Stimulated activated CD8-positive, alpha-beta memory T cell treated with anti-CD3 and anti-CD28 coated beads, Interleukin-7, amount 100 ng/mL, for 4 hours (primary cell): ENCODE data around the gene AZU1.
A peak's percentile ranks its signal among the peaks of the same experiment; 100 is the strongest.

Source experiments
- DNase-seq, 2 donors: peaks; one replicate each; pipeline ENCODE4 v3.0.0-alpha.2; 2020; ENCODE audit warnings: low read depth in 2 of 2

The AZU1 gene

GRCh38 chr19:854549-854948 lies 26.9 kb downstream of the AZU1 start:
- DNase-seq, result no peak

GRCh38 chr19:855142-855541 lies 27.5 kb downstream of the AZU1 start:
- DNase-seq, result no peak

- DNase-seq, result no peak
Observed at GRCh38 chr19:855566-856120, 28.0 kb downstream of the AZU1 start.

- DNase-seq, result no peak
Observed at GRCh38 chr19:858284-858683, 30.6 kb downstream of the AZU1 start.

- DNase-seq, result no peak
Observed at GRCh38 chr19:858868-859843, 31.5 kb downstream of the AZU1 start, which contains the start of gene CFD. TSS of gene CFD (plus strand) at chr19:859664. CDS start at chr19:859690, 26 bp downstream.

- DNase-seq, result no peak
Observed at GRCh38 chr19:861141-861755, 33.6 kb downstream of the AZU1 start.

GRCh38 chr19:861756-862580 lies 34.3 kb downstream of the AZU1 start:
- DNase-seq, result peak; percentile 37 to 51

GRCh38 chr19:862581-863314 lies 35.1 kb downstream of the AZU1 start:
- peak; percentile 61 to 64 for DNase-seq

GRCh38 chr19:863315-863620 lies 35.6 kb downstream of the AZU1 start:
- DNase-seq, result no peak

- DNase-seq, result no peak
Observed at GRCh38 chr19:866769-867300, 39.2 kb downstream of the AZU1 start.

- no peak for DNase-seq
Observed at GRCh38 chr19:867301-867793, 39.7 kb downstream of the AZU1 start.

- no peak for DNase-seq
Observed at GRCh38 chr19:867855-868457, 40.3 kb downstream of the AZU1 start.

- DNase-seq, result no peak
Observed at GRCh38 chr19:868458-869244, 41.0 kb downstream of the AZU1 start.

- DNase-seq, result no peak
Observed at GRCh38 chr19:869245-870177, 41.9 kb downstream of the AZU1 start.

- DNase-seq, result no peak
Observed at GRCh38 chr19:870314-870713, 42.7 kb downstream of the AZU1 start.

GRCh38 chr19:870963-871401 lies 43.3 kb downstream of the AZU1 start:
- DNase-seq, result no peak

GRCh38 chr19:871446-872265 lies 44.0 kb downstream of the AZU1 start:
- no peak for DNase-seq
